Thyroid gland (tissue), 4 donors: ENCODE data around the gene CDK5RAP2.

Experiments
- CTCF ChIP-seq, 6 experiments: fragments of 200-600 bp in 3 of 6; fragments of 450-650 bp in 3 of 6; sonication (generic) in 3 of 6; IDR thresholded peaks; one replicate each; pipeline ENCODE4 v1.5.1; 2016 to 2019; ENCODE audit warnings: antibody characterized with exemption in 6 of 6, mild to moderate bottlenecking in 2 of 6, inconsistent platforms in 1 of 6, moderate library complexity in 1 of 6
- POLR2A ChIP-seq, 2 donors: fragments of 450-650 bp; IDR thresholded peaks; one replicate each; pipeline ENCODE4 v1.6.1; 2017; ENCODE audit warnings: antibody characterized with exemption in 2 of 2, mild to moderate bottlenecking in 2 of 2, moderate library complexity in 1 of 2

- TF ChIP-seq CTCF (IDR thresholded peaks at IDR 0.05) (no peak), POLR2A (IDR thresholded peaks at IDR 0.05) (no peak)
Measured at GRCh38 chr9:120408680-120409258, 171.2 kb downstream of the CDK5RAP2 start.
